NCI-H748 (cell line): ENCODE results near the gene OR2G6.
"Not testable (repeated sequence)": the region's sequence is repeated elsewhere in the genome, so short reads cannot be mapped to it uniquely, and the experiment has no call there.

Source experiments
- DNase-seq: peaks from one replicate; lab custom pipeline; 2025; ENCODE audit not compliant: unreplicated experiment; lab: John Stamatoyannopoulos, UW

Gene OR2G6

GRCh38 chr1:248574657-248575056, 66.8 kb downstream of the OR2G6 start, which contains the start of gene OR2T34:
TSS of gene OR2T34 (minus strand) at chr1:248574757. CDS start at chr1:248574757, 0 bp downstream.
- DNase-seq = not testable (repeated sequence)

- no peak for DNase-seq
Observed at GRCh38 chr1:248576260-248576980, 68.5 kb downstream of the OR2G6 start.
